ENCODE measurements around the gene SORCS1.

Gene SORCS1

GRCh38 chr10:106857213-106857612 lies 307.3 kb downstream of the SORCS1 start:
- Histone ChIP-seq H3K4me1 (ENCODE audit: control insufficient read depth, insufficient read depth, low read length) (no peaks in the 10 kb centered on the region), H3K27ac (ENCODE audit: extremely low read depth, low read depth, low read length) (no peak overlapping the region), H3K36me3 (ENCODE audit: control insufficient read depth in 2 of 2, insufficient read depth in 1 of 2, low read length in 2 of 2) (no peaks in the 10 kb centered on the region), H3K9me3 (ENCODE audit: control insufficient read depth, insufficient read depth, low read depth, low read length) (no peaks in the 10 kb centered on the region), H3K4me3 (ENCODE audit: low read depth, low read length) (no peak overlapping the region)
- TF ChIP-seq KLF1 (tag by site-specific recombination; IDR thresholded peaks at IDR 0.05) (no peak), ZNF426 (tag by site-specific recombination; IDR thresholded peaks at IDR 0.05) (no peak), ZBTB8A (tag by site-specific recombination; IDR thresholded peaks at IDR 0.05) (no peak), MYNN (tag by site-specific recombination; IDR thresholded peaks at IDR 0.05; ENCODE audit: borderline replicate concordance) (no peak), ZNF658 (tag by site-specific recombination; IDR thresholded peaks at IDR 0.05) (no peak), ZNF121 (tag by site-specific recombination; IDR thresholded peaks at IDR 0.05) (no peak), SCRT2 (tag by site-specific recombination; IDR thresholded peaks at IDR 0.05) (no peak)
- ChIA-PET CTCF (no interaction called here), POLR2A (no interaction called here)

GRCh38 chr10:106836933-106837663 lies 327.4 kb downstream of the SORCS1 start:
- TF ChIP-seq ZNF660 (tag by site-specific recombination; IDR thresholded peaks at IDR 0.05), result no peak
- TF ChIP-seq ZNF843 (tag by site-specific recombination; IDR thresholded peaks at IDR 0.05), result no peak
- TF ChIP-seq ZNF350 (tag by site-specific recombination; IDR thresholded peaks at IDR 0.05), result no peak
- Histone ChIP-seq H3K9me3 (ENCODE audit: control insufficient read depth, insufficient read depth, low read depth, low read length) (no peaks in the 10 kb centered on the region; the same call in 1 of the 2 replicates), H3K36me3 (ENCODE audit: control insufficient read depth in 2 of 2, insufficient read depth in 1 of 2, low read length in 2 of 2) (no peaks in the 10 kb centered on the region), H3K4me1 (ENCODE audit: control insufficient read depth, insufficient read depth, low read length) (no peaks in the 10 kb centered on the region), H3K27ac (ENCODE audit: extremely low read depth, low read depth, low read length) (no peak overlapping the region), H3K4me3 (ENCODE audit: low read depth, low read length) (no peak overlapping the region)
- POLR2A ChIA-PET, result no interaction called here
- CTCF ChIA-PET, result interaction anchor here (0.8 kb wide), 1 partner anchor 25 kb away, joined by 4 read pairs; no protein-coding TSS in a partner anchor

- ChIA-PET POLR2A (no interaction called here), CTCF (no interaction called here)
- H3K27ac ChIP-seq (ENCODE audit: extremely low read depth, low read depth, low read length), result no peak overlapping the region
- no peaks in the 10 kb centered on the region for H3K9me3 ChIP-seq (ENCODE audit: control insufficient read depth, insufficient read depth, low read depth, low read length)
- H3K4me3 ChIP-seq (ENCODE audit: low read depth, low read length), result no peak overlapping the region
- no peaks in the 10 kb centered on the region for H3K4me1 ChIP-seq (ENCODE audit: control insufficient read depth, insufficient read depth, low read length)
- H3K36me3 ChIP-seq (ENCODE audit: control insufficient read depth in 2 of 2, insufficient read depth in 1 of 2, low read length in 2 of 2), result no peaks in the 10 kb centered on the region
- TF ChIP-seq ZNF114 (tag by site-specific recombination; IDR thresholded peaks at IDR 0.05) (no peak), ZNF211 (tag by site-specific recombination; IDR thresholded peaks at IDR 0.05; ENCODE audit: low read depth) (no peak), PRDM4 (tag by site-specific recombination; IDR thresholded peaks at IDR 0.05) (no peak), ZNF133 (tag by site-specific recombination; IDR thresholded peaks at IDR 0.05) (no peak), ZBTB11 (tag by site-specific recombination; conservative IDR thresholded peaks at IDR 0.05; ENCODE audit: low read depth) (no peak), HOXC10 (CRISPR knock-in tag; IDR thresholded peaks at IDR 0.05) (no peak), ZXDB (tag by site-specific recombination; IDR thresholded peaks at IDR 0.05) (no peak), EGR2 (tag by site-specific recombination; IDR thresholded peaks at IDR 0.05; ENCODE audit: low read depth) (no peak), ZNF549 (tag by site-specific recombination; IDR thresholded peaks at IDR 0.05) (no peak), GLIS1 (tag by site-specific recombination; IDR thresholded peaks at IDR 0.05) (no peak), RBAK (tag by site-specific recombination; IDR thresholded peaks at IDR 0.05) (no peak), ZBTB49 (tag by site-specific recombination; IDR thresholded peaks at IDR 0.05; ENCODE audit: low read depth) (no peak), ZBTB8A (tag by site-specific recombination; IDR thresholded peaks at IDR 0.05) (no peak), ZNF513 (tag by site-specific recombination; IDR thresholded peaks at IDR 0.05) (no peak)
Measured at GRCh38 chr10:106832846-106833245, 331.7 kb downstream of the SORCS1 start.

Measured in HEK293 (cell line).